Esophagus squamous epithelium (tissue), 4 donors: ENCODE data around the gene FUT2.

Experiments
- CTCF ChIP-seq, 6 experiments: fragments of 450-650 bp in 4 of 6; fragments of 200-600 bp in 2 of 6; sonication (generic) in 2 of 6; IDR thresholded peaks; one replicate each; pipeline ENCODE4 v1.5.1; 2016 to 2019; ENCODE audit warnings: antibody characterized with exemption in 6 of 6, mild to moderate bottlenecking in 4 of 6, moderate library complexity in 4 of 6
- POLR2A ChIP-seq, 4 donors: fragments of 450-650 bp; IDR thresholded peaks; one replicate each; pipeline ENCODE4 v1.6.1; 2017; ENCODE audit warnings: antibody characterized with exemption in 4 of 4, mild to moderate bottlenecking in 4 of 4, moderate library complexity in 3 of 4

- TF ChIP-seq POLR2A (IDR thresholded peaks at IDR 0.05) (peak in 1 of 4 donors; percentile 58), CTCF (IDR thresholded peaks at IDR 0.05) (peak; percentile 90 to 97 (median 92))
Observed at GRCh38 chr19:48646001-48646721, 49.6 kb upstream of the FUT2 start, which contains the start of gene CA11.
